ENCODE data around the gene MSANTD2. TPM values are rescaled to one million over a fixed set of nuclear protein-coding genes. Genes with fewer than 3 reads are reported as not detected.

The MSANTD2 gene
- polyA plus RNA-seq, 3 donors: 1.2 to 5.8 (median 1.8) TPM

DNA sequence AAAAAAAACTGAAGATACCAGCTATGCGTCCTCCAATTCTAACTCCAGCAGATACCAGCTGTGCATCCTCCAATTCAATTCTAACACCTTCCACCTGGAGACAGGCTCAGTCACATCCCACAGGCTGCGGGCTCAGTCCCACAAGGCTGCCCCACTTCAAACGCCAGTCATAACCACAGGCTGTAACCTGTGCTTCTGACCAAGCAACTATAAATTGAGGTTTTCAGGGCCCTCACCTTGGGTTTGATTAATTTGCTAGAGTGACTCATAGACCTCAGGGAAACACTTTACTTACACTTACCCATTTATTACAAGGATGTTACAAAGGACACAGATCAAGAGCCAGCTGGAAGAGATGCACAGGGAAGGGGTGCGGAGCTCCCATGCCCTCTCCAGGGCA lies 32.4 kb upstream of the MSANTD2 start:
- DNase-seq: no peak
- intact Hi-C loops (cut with micrococcal nuclease): no loop called here
- 96% methylated on average over 2 of the region's 4 CpGs for WGBS (ENCODE audit: insufficient coverage)
- no peak overlapping the region for H3K4me3 ChIP-seq (replicated peaks in 1 of 3; ENCODE audit: low read depth in 2 of 3, low read length in 3 of 3)
- Mint-ChIP-seq H3K4me1 (peaks cover 8% of the 10 kb centered on the region), H3K36me3 (no peaks in the 10 kb centered on the region), H3K4me3 (peak overlapping the region in 1 of 2 donors; percentile 35), H3K27me3 (ENCODE audit: low read depth in 3 of 3) (peaks cover 23 to 44% (median 26%) of the 10 kb centered on the region in 3 donors), H3K27ac (no peak overlapping the region), H3K9me3 (peaks cover 0 to 2% (median 0%) of the 10 kb centered on the region in 7 donors)
- peaks cover 24 to 25% of the 10 kb centered on the region in 2 donors for H3K27me3 ChIP-seq (ENCODE audit: control insufficient read depth in 2 of 2, insufficient read depth in 2 of 2, low read length in 2 of 2)
- no peaks in the 10 kb centered on the region for H3K79me2 ChIP-seq (ENCODE audit: insufficient read depth, low read length)
- no peak overlapping the region for H3K4me2 ChIP-seq (replicated peaks; ENCODE audit: extremely low read depth, low read length, poor library complexity, severe bottlenecking)
- H2AFZ ChIP-seq (ENCODE audit: insufficient read depth, low read depth, low read length, poor library complexity, severe bottlenecking): no peak overlapping the region
- no peaks in the 10 kb centered on the region for H3K36me3 ChIP-seq (replicated peaks in 1 of 2; ENCODE audit: control insufficient read depth in 1 of 2, insufficient read depth in 2 of 2, low read length in 2 of 2)
- no peaks in the 10 kb centered on the region for H3K9me3 ChIP-seq (replicated peaks in 1 of 2; ENCODE audit: control insufficient read depth in 1 of 2, insufficient read depth in 1 of 2, low read length in 2 of 2)
- no peak overlapping the region for H3K9ac ChIP-seq (ENCODE audit: insufficient read depth, low read length, poor library complexity, severe bottlenecking)
- H4K20me1 ChIP-seq (ENCODE audit: insufficient read depth, low read length): no peaks in the 10 kb centered on the region
- no peak for TF ChIP-seq CTCF (IDR thresholded peaks at IDR 0.05)
- H3K27ac ChIP-seq (ENCODE audit: low read depth in 1 of 2, low read length in 2 of 2): no peak overlapping the region
- peaks cover 9 to 10% of the 10 kb centered on the region in 2 donors for H3K4me1 ChIP-seq (ENCODE audit: control insufficient read depth in 1 of 2, insufficient read depth in 2 of 2, low read length in 2 of 2)

- Histone ChIP-seq H3K4me1 (ENCODE audit: control insufficient read depth in 1 of 2, insufficient read depth in 2 of 2, low read length in 2 of 2) (peaks cover 7% of the 10 kb centered on the region in 2 donors), H4K20me1 (ENCODE audit: insufficient read depth, low read length) (no peaks in the 10 kb centered on the region), H3K9ac (ENCODE audit: insufficient read depth, low read length, poor library complexity, severe bottlenecking) (no peak overlapping the region), H3K36me3 (replicated peaks in 1 of 2; ENCODE audit: control insufficient read depth in 1 of 2, insufficient read depth in 2 of 2, low read length in 2 of 2) (no peaks in the 10 kb centered on the region), H3K27ac (ENCODE audit: low read depth in 1 of 2, low read length in 2 of 2) (no peak overlapping the region), H3K27me3 (ENCODE audit: control insufficient read depth in 2 of 2, insufficient read depth in 2 of 2, low read length in 2 of 2) (peaks cover 18 to 19% of the 10 kb centered on the region in 2 donors), H3K4me2 (replicated peaks; ENCODE audit: extremely low read depth, low read length, poor library complexity, severe bottlenecking) (no peak overlapping the region), H3K9me3 (replicated peaks in 1 of 2; ENCODE audit: control insufficient read depth in 1 of 2, insufficient read depth in 1 of 2, low read length in 2 of 2) (no peaks in the 10 kb centered on the region), H2AFZ (ENCODE audit: insufficient read depth, low read depth, low read length, poor library complexity, severe bottlenecking) (no peak overlapping the region), H3K4me3 (replicated peaks in 1 of 3; ENCODE audit: low read depth in 2 of 3, low read length in 3 of 3) (no peak overlapping the region), H3K79me2 (ENCODE audit: insufficient read depth, low read length) (no peaks in the 10 kb centered on the region)
- Mint-ChIP-seq H3K4me1 (peaks cover 7% of the 10 kb centered on the region), H3K27me3 (ENCODE audit: low read depth in 3 of 3) (peaks cover 19 to 42% (median 22%) of the 10 kb centered on the region in 3 donors), H3K36me3 (no peaks in the 10 kb centered on the region), H3K9me3 (peaks cover 0 to 2% (median 0%) of the 10 kb centered on the region in 7 donors), H3K4me3 (no peak overlapping the region), H3K27ac (peak overlapping the region in 1 of 7 donors; percentile 45)
- 100% methylated on average over 2 of the region's 2 CpGs for WGBS (ENCODE audit: insufficient coverage)
- intact Hi-C loops (cut with micrococcal nuclease): no loop called here
- no peak for DNase-seq
- TF ChIP-seq CTCF (IDR thresholded peaks at IDR 0.05): no peak
These were observed 31.7 kb upstream of the MSANTD2 start for GRCh38 chr11:124831897-124832296.
